Measurements from ENCODE around the gene ATP6AP2.

ATP6AP2 gene

DNA sequence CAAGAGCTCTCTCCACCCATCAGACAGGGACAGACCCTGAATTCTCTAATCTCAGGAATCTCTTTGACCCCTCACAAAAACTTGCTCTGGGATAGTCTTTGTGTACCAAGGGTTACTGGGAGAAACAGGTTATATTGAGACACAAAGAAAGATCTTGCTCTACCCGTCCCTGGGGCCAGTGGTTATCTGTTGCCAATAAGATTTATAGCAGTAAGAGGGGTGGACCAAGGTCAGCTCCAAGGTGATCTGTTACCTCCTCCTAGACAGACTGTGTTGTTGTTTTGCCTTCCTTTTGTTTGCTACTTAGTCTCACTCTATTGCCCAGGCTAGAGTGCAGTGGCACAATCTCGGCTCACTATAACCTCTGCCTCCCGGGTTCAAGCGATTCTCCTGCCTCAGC lies 16.3 kb upstream of the ATP6AP2 start:
- TF ChIP-seq CEBPB (IDR thresholded peaks at IDR 0.05) (no peak), ZBTB7A (IDR thresholded peaks at IDR 0.05; ENCODE audit: low read depth) (no peak), EGR1 (IDR thresholded peaks at IDR 0.05) (no peak), NFIC (IDR thresholded peaks at IDR 0.05) (no peak), FOXM1 (IDR thresholded peaks at IDR 0.05; ENCODE audit: borderline replicate concordance, low read depth) (no peak), YY1 (IDR thresholded peaks at IDR 0.05; ENCODE audit: low read depth) (no peak), RAD21 (IDR thresholded peaks at IDR 0.05; ENCODE audit: low read depth) (no peak), CREB1 (IDR thresholded peaks at IDR 0.05; ENCODE audit: low read depth) (no peak), TCF12 (IDR thresholded peaks at IDR 0.05; ENCODE audit: low read depth) (no peak), TEAD4 (IDR thresholded peaks at IDR 0.05) (no peak), EP300 (IDR thresholded peaks at IDR 0.05; ENCODE audit: borderline replicate concordance) (no peak), TAF1 (IDR thresholded peaks at IDR 0.05; ENCODE audit: low read depth) (no peak)
- TF ChIP-seq, protein P1, sequence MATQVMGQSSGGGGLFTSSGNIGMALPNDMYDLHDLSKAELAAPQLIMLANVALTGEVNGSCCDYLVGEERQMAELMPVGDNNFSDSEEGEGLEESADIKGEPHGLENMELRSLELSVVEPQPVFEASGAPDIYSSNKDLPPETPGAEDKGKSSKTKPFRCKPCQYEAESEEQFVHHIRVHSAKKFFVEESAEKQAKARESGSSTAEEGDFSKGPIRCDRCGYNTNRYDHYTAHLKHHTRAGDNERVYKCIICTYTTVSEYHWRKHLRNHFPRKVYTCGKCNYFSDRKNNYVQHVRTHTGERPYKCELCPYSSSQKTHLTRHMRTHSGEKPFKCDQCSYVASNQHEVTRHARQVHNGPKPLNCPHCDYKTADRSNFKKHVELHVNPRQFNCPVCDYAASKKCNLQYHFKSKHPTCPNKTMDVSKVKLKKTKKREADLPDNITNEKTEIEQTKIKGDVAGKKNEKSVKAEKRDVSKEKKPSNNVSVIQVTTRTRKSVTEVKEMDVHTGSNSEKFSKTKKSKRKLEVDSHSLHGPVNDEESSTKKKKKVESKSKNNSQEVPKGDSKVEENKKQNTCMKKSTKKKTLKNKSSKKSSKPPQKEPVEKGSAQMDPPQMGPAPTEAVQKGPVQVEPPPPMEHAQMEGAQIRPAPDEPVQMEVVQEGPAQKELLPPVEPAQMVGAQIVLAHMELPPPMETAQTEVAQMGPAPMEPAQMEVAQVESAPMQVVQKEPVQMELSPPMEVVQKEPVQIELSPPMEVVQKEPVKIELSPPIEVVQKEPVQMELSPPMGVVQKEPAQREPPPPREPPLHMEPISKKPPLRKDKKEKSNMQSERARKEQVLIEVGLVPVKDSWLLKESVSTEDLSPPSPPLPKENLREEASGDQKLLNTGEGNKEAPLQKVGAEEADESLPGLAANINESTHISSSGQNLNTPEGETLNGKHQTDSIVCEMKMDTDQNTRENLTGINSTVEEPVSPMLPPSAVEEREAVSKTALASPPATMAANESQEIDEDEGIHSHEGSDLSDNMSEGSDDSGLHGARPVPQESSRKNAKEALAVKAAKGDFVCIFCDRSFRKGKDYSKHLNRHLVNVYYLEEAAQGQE (IDR thresholded peaks at IDR 0.05; ENCODE audit: low read depth): no peak
- TF ChIP-seq, protein P2, sequence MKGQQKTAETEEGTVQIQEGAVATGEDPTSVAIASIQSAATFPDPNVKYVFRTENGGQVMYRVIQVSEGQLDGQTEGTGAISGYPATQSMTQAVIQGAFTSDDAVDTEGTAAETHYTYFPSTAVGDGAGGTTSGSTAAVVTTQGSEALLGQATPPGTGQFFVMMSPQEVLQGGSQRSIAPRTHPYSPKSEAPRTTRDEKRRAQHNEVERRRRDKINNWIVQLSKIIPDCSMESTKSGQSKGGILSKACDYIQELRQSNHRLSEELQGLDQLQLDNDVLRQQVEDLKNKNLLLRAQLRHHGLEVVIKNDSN (IDR thresholded peaks at IDR 0.05): no peak
- TF ChIP-seq, protein P3, sequence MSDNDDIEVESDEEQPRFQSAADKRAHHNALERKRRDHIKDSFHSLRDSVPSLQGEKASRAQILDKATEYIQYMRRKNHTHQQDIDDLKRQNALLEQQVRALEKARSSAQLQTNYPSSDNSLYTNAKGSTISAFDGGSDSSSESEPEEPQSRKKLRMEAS (IDR thresholded peaks at IDR 0.05): no peak

DNA sequence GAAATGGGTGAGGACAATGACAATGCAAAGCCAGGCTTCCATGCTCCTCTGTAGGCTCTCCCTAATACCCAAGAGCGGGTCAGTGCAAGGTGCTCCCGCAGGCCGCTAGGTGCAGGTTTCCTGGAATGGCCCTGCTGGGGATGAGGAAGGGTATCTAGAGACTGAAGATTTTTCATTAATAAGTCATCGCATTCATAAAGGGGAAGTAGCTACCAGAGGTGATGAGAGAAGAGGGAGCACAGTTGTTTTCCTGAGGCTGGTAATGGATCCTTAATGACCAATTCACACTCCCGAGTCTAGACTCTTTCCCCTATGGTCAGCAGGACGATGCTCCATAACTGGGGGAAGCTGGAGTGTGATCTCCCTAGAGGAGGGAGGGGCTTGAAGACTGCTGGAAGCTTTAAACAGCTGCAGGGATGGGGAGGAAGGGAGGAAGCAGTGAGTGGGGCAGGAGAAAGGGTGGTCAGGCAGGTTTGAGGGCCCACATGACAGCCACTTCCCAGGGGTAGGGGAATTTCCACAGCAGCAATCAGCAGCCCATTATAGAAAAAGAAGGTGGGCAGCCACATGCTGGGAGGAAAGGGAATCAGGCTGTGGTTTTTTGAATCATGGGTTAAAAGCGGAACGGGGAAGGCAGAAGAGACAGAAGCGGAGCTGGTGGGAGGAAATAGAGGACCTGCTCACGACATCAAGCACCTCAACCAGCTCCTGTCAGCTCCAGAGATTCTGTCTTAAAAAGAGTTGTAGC lies 10.2 kb upstream of the ATP6AP2 start:
- TF ChIP-seq NFIC (IDR thresholded peaks at IDR 0.05) (no peak), TAF1 (IDR thresholded peaks at IDR 0.05; ENCODE audit: low read depth) (no peak)

DNA sequence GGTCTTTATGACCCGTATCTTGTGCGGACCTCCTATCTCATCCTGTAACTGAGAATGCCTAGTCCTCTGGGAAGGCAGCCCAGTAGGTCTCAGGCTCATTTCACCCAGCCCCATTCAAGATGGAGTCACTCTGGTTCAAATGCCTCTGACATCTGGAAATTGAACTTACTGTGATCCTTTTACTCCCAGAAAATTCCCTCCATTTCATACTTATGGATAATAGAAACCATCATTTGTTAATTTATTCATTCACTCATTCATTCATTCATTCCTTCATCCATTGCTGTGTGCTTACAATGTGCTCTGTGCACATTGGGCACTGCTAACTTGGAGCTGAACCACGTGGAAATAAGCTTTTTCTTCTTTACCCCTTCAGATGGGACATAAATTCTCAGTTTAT lies 9.2 kb upstream of the ATP6AP2 start:
- TF ChIP-seq, protein P1 (IDR thresholded peaks at IDR 0.05; ENCODE audit: low read depth): no peak
- TF ChIP-seq EP300 (IDR thresholded peaks at IDR 0.05; ENCODE audit: borderline replicate concordance) (no peak), ZBTB7A (IDR thresholded peaks at IDR 0.05; ENCODE audit: low read depth) (no peak), NFIC (IDR thresholded peaks at IDR 0.05) (no peak), YY1 (IDR thresholded peaks at IDR 0.05; ENCODE audit: low read depth) (no peak), TCF12 (IDR thresholded peaks at IDR 0.05; ENCODE audit: low read depth) (no peak), FOXM1 (IDR thresholded peaks at IDR 0.05; ENCODE audit: borderline replicate concordance, low read depth) (no peak), TAF1 (IDR thresholded peaks at IDR 0.05; ENCODE audit: low read depth) (no peak), EGR1 (IDR thresholded peaks at IDR 0.05) (no peak), RAD21 (IDR thresholded peaks at IDR 0.05; ENCODE audit: low read depth) (no peak), CEBPB (IDR thresholded peaks at IDR 0.05) (no peak), CREB1 (IDR thresholded peaks at IDR 0.05; ENCODE audit: low read depth) (no peak), TEAD4 (IDR thresholded peaks at IDR 0.05) (no peak)
- TF ChIP-seq, protein P3 (IDR thresholded peaks at IDR 0.05): no peak
- TF ChIP-seq, protein P2 (IDR thresholded peaks at IDR 0.05): no peak

DNA sequence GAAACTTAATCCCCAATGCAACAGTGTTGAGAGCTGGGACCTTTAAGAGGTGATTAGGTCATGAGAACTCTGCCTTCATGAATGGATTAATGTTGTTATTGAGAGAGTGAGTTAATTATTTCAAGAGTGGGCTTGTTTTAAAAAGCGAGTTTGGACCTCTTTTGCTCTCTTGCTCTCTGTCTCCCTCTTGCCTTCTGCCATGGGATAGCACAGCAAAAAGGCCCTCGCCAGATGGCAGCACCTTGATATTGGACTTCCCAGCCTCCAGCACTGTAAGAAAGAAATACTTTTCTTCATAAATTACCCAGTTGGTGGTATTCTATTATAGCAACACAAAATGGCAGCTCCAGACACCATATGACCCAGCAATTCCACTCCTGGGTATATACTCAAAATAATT lies 7.0 kb upstream of the ATP6AP2 start:
- TF ChIP-seq RAD21 (IDR thresholded peaks at IDR 0.05; ENCODE audit: low read depth): peak; percentile 34; the same call in 1 of the 2 replicates
- TF ChIP-seq EP300 (IDR thresholded peaks at IDR 0.05; ENCODE audit: borderline replicate concordance): no peak

DNA sequence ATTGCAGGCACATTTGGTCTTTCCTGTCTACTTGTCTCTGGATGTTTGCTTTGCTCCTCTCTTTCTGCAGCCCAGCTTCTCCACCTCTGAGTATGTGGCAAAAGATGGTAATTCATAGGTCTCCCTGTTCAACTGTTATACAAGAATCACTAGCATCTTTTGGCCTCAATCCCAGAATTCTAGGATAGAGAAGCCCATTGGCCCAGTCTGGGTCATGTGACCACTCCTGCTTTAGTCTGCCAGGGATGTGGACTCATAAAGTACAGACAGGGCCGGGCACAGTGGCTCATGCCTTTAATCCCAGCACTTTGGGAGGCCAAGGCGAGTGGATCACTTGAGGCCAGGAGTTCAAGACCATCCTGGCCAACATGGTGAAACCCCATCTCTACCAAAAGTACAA lies 5.4 kb upstream of the ATP6AP2 start:
- TF ChIP-seq, protein P2 (IDR thresholded peaks at IDR 0.05): peak; percentile 63

DNA sequence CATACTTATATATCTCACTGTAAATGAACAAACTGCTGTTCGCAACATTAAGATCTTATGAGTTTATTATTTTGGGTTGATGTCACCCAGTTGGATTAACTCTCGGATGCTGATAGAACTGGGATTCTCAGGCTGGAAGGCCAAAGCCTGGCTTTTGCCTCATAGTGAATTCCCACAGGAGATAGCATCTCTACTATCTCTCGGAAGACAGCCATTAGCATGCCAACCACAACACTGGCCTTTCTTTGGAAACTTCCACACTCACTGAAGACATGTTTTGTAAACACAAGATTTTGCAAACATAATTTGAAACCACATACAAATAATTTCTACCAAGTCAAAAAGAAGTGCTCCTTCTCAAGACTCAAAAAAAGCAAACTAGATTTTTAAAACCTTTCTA lies 4.5 kb upstream of the ATP6AP2 start:
- TF ChIP-seq EP300 (IDR thresholded peaks at IDR 0.05; ENCODE audit: borderline replicate concordance) (no peak), EGR1 (IDR thresholded peaks at IDR 0.05) (no peak), FOXM1 (IDR thresholded peaks at IDR 0.05; ENCODE audit: borderline replicate concordance, low read depth) (no peak)

All from Ishikawa (cell line).